ENCODE data around the gene FBXW7.

GRCh38 chr4:152524427-152524826 lies 11.5 kb downstream of the FBXW7 start:
- TF ChIP-seq CTCF (conservative IDR thresholded peaks at IDR 0.05 in 1 of 2, IDR thresholded peaks at IDR 0.05 in 1 of 2; ENCODE audit: extremely low read depth in 1 of 2, insufficient read depth in 1 of 2, low read depth in 1 of 2, low read length in 2 of 2) (no peak), EZH2 (IDR thresholded peaks at IDR 0.05; ENCODE audit: borderline replicate concordance, low read length) (no peak)
